ENCODE measurements around the gene EXOSC5. TPM values are rescaled to one million over a fixed set of nuclear protein-coding genes. Genes with fewer than 3 reads are reported as not detected.

Gene EXOSC5
- total and polyA plus RNA-seq, 9 of the 15 experiments (the other 6 are each of a cell fraction or from before 2014, with no cell fraction given): 10.9 to 75.5 (median 37.8) TPM

- TF ChIP-seq TAF15 (IDR thresholded peaks at IDR 0.05; ENCODE audit: low read depth, low read length) (no peak), MLLT1 (IDR thresholded peaks at IDR 0.05) (peak in 1 of 2 experiments; percentile 53; a peak in 2 of 4 replicates), SMARCA4 (IDR thresholded peaks at IDR 0.05) (no peak), SREBF1 (IDR thresholded peaks at IDR 0.05; ENCODE audit: borderline replicate concordance, low read depth, low read length) (no peak), LARP7 (IDR thresholded peaks at IDR 0.05) (no peak), ZNF655 (CRISPR knock-in tag; IDR thresholded peaks at IDR 0.05) (no peak), ZNF785 (CRISPR knock-in tag; IDR thresholded peaks at IDR 0.05) (no peak), DEAF1 (CRISPR knock-in tag; IDR thresholded peaks at IDR 0.05) (no peak), CHAMP1 (IDR thresholded peaks at IDR 0.05) (no peak), E4F1 (CRISPR knock-in tag; IDR thresholded peaks at IDR 0.05; ENCODE audit: borderline replicate concordance) (no peak), ELK1 (CRISPR knock-in tag; IDR thresholded peaks at IDR 0.05) (no peak), SRSF7 (optimal IDR thresholded peaks at IDR 0.05; ENCODE audit: low read depth, low read length) (no peak), ZBTB43 (CRISPR knock-in tag; IDR thresholded peaks at IDR 0.05) (no peak)
Measured at GRCh38 chr19:41351339-41352245, 45.6 kb downstream of the EXOSC5 start (continued).
